NCI-H524 treated with DMSO at 0.1 percent for 48 hours (cell line): ENCODE measurements around the gene LPP.
"Not testable (repeated sequence)": the region's sequence is repeated elsewhere in the genome, so short reads cannot be mapped to it uniquely, and the experiment has no call there.

Experiments
- DNase-seq: peaks from one replicate; lab custom pipeline; 2025; lab: John Stamatoyannopoulos, UW

Gene LPP

DNA sequence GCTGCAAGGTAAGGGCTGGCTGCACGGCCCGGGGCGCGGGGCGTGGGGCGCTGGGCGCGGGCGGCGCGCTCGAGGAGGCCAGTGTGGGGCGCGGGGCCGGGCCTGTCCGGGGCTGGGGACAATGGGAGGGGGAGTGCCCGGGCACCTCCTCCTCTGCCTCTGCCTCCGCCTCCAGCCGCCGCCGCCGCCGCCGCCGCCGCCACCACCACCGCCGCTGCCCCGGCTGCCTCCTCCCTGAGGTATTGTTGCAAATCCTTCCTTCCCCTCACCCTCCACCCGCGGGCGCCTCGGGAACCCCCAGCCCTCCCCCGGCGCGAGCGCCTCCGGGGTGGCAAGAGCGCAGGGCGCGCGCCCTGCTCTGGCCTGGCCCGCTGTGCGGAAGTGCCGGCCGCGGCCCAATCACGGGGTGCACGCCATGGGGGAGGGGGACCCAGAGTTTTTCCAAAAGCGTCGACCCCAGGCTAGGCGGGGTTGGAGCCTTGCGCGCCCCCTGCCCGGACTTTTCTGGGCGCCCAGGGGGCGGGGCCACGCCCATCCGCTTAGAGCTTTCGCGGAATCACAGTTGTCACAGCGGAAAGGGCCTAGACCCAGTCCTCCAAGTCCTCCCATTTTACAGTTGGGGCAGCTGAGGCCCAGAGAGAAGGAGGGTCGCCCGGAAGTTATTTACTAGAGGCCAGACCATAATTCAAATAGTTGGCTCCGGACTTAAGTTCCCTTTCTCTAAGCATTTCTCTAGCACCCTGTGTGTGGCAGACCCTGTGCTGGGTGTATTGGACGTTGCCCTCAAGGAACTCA, at the start of gene LPP:
Gene LPP, plus strand, starts transcription at position 144 of the 795 bp plus-strand sequence. CDS start 251,964 bp downstream, outside the sequence.
- DNase-seq: no peak

DNA sequence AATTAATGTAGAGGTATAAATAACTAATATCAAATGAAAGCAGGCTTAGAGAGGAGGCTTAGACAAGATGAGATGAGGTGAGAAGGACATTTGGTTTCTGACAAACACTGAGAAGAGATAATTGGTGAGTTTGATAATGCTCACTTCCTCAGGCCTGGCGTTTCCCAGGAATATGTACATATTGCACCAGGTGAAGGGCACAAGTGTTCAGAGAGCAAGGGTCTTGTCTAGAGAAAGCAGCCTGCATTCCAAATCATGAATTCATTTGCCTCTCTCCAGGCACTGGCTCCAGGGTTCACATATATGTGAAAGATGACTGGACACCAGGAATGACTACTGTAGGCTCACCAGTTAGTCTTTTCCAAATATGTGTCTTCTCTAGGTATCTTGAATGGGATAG, 48.0 kb upstream of the LPP start:
- DNase-seq: no peak

DNA sequence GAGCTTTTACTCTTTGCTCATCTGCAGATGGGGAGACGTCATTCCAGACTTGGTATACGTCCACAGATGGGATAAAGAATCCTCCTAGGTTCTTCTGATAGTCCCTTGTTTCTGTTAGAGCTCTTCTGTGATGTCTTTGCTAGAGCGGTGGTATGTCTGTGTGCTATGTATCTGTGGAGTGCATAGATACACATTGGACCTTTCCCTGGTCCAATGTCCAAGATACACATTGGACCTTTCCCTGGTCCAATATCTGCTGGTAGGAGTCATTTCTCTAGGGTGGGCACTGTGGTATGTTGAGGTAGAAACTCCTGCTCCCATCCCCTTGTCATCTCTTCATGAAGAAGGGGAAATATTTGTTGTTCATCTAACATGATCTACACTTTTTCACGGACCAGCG, 47.5 kb upstream of the LPP start:
- DNase-seq: no peak

GRCh38 chr3:188106887-188107830, 46.8 kb upstream of the LPP start:
- DNase-seq: no peak

DNA sequence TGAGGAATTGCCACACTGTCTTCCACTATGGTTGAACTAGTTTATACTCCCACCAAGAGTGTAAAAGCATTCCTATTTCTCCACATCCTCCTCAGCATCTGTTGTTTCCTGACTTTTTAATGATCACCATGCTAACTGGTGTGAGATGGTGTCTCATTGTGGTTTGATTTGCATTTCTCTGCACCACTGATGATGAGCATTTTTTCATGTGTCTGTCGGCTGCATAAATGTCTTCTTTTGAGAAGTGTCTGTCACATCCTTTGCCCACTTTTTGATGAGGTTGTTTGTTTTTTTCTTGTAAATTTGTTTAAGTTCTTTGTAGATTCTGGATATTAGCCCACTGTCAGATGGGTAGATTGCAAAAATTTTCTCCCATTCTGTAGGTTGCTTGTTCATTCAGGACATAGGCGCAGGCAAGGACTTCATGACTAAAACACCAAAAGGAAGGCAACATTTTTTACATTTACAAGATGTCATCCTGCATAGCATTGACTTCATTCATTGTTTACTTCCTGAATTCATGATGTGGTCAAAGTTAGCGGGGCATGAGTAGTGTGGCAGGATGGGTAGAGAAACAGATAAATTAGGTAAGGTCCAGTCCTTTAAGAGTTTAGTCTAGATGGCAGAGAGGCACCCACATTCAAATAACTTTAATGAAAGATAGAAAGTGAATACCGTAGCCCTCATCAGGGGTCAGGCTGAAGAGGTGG, 45.1 kb upstream of the LPP start:
- DNase-seq: no peak

- no peak for DNase-seq
These were observed 42.9 kb upstream of the LPP start for GRCh38 chr3:188111002-188111584.

GRCh38 chr3:188113756-188114155, 40.2 kb upstream of the LPP start:
- DNase-seq: no peak

DNA sequence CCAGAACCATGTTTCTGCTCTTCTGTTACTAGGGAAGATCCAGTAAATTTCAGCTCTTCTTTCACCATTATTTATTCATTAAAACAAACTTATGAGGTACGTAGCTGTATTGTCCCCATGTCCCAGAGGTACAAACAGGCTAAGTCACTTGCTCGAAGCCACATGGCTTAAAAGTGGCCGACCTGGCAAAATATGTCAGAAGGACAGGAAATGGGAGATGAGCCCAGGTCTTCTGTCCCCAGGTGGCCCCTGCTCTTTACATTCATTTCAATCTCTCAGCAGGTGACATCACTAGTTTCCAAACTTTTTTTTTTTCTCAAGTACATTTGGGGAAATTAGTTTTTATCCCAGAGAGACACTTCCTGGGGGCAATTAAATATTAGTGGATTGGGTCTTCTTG, 34.1 kb upstream of the LPP start:
- no peak for DNase-seq

DNA sequence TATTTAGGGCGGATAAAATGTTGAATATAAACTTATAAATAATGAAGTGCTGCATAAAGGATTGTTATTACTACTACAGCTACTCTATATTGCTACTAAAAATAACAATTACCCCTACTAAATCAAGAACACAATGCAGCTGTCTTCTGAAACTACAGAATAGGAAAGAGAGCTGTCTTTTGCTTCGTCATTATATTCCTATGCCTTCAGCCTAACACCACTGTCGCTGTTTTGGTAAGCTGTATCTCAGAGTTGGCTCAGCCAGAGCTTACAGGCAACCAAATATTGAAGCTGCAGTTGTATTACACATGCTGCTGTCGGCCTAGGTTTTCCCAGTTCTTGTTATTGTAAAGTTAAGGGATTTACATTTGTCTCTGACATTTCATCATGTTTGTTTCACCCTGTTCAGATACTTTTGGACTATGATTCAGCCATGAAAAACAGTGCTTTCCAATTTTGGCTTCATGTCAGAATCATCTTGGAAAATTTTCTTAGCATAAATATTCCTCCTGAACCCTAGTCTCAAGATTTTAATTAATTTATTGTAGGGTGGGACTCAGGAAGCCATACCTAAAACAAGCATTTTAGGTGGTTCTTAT, 31.3 kb upstream of the LPP start:
- DNase-seq: no peak

DNA sequence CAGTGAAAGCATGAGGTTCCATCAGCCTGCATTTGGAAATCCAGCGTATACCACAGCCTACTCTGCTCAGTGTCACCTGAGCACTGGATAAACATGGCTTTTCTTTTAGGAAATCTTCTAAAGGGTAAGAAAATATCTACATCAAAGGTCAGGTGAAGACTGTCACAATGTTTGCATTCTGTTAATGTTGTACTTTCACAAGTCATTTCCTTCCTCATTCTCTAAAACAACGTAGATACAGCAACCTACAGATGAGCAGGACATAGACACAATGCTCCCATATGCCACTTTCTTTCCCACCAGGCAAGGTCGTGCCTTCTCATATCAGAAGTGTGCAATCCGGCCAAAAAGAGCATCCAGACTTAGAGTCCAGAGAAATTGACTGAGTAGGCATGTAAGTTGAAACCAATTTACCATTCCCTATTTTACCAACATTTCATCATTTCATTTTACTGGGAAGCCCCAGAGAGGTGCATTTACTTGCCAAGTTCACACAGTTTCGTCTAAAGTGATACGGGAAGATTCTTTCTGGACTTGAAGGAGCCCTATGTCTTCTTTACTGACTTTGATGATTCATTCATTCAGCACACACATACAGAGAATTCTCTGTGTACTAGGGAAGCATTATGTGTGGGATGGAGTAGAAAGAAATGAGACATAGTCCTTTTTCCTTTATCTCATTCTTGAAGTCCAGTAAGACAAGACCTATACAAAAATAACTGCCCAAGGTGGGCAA, 30.6 kb upstream of the LPP start:
- no peak for DNase-seq

GRCh38 chr3:188124184-188124583, 29.8 kb upstream of the LPP start:
- no peak for DNase-seq

DNA sequence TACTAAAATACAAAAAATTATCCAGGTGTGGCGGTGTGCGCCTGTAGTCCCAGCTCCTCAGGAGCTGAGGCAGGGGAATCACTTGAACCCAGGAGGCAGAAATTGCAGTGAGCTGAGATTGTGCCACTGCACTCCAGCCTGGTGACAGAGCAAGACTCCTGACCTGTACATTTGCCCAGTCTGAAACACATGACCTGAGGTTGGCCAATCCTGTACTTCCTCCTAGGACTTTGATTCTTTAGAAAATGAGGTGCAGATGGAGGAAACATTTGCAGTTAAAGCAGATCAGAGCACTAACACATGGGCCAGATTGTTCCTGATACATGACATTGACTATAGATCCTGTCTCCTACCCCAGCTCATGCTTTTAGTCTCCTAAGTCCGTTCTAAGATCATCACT, 28.9 kb upstream of the LPP start:
- DNase-seq: no peak

- DNase-seq: no peak
These were observed 27.7 kb upstream of the LPP start for GRCh38 chr3:188126276-188126675.

DNA sequence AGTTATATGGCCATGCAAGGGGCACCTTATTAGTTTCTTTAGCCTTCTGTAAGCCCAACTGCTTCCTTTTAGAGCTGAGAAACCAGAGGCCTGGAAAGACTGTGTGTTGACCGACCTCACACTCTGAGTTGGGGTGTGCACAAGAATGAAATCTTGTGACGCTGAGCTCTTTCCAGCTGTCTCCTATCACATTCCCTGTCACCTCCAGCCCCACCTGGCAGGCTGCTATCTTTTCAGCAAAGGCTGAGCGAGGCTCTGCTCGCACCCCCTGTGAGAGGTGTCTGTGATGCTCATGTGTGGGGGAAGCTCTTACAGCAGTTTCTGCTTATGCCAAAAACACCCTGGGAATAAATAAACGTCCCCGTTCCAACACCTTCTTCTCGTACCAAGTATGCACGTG, 27.0 kb upstream of the LPP start:
- DNase-seq: no peak

DNA sequence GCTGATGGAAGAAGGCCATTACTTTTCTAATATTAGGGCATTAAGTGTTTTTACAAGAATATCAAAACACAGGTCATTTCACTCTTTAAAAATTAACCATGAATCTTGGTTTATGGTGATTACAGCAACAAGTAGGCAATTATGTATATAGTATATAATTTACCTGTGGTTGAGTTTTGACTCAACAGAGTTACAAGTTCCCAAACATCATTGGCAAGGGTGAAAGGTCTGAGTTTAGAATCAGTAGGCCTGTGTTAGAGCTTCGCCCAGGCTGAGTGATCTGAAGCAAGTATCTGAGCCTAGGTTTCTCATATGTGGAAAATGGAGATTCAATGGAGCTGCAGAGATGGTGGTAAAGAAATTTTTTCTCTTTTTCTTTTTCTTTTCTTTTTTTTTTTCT, 25.1 kb upstream of the LPP start:
- DNase-seq: no peak

DNA sequence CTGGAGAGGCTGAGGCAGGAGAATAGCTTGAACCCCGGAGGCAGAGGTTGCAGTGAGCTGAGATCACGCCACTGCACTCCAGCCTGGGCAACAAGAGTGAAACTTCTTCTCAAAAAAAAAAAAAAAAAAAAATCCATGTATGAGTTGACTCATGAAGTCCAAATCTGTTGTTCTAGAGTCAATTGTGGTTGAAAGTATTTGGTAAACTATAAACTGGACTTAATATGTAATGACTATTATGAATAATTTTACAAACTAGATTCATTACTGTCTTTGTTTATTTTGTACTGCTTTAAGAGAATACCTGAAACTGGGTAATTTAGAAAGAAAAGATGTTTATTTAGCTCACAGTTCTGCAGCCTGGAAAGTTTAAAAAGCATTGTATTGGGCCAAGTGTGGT, 22.9 kb upstream of the LPP start:
- DNase-seq: not testable (repeated sequence)

DNA sequence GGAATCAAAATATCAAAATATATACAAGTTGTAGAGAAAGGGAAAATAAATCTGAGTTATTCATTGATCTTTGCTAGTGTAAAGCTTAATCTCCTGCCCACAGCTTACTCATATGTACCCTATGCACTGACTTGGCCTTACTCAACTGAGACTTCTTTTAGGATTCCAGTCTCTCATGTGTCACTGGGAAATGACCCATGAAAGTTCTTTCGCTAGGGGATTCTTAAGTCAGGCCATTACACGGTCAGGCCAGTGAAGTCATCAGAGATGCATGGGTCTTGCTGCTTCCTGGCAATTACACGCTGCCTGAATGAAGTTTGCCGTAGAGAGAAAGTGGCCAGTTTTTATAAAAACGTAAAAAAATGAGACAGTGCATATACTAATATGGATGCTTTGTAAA, 20.7 kb upstream of the LPP start:
- DNase-seq: no peak

GRCh38 chr3:188133646-188134045, 20.3 kb upstream of the LPP start:
- no peak for DNase-seq

DNA sequence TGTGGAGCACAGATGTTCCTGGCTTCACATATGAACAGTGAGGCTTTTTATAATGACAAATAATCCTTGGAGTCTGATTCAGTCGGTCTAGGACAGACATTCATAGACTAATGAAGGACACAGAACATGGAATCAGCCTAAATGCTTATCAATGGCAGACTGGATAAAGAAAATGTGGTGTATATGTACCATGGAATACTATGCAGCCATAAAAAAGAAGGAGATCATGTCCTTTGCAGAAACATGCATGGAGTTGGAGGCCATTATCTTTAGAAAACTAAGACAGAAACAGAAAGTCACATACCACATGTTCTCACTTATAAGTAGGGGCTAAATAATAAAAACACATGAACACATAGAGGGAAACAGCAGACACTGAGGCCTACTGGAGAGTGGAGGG, 19.9 kb upstream of the LPP start:
- DNase-seq: no peak

DNA sequence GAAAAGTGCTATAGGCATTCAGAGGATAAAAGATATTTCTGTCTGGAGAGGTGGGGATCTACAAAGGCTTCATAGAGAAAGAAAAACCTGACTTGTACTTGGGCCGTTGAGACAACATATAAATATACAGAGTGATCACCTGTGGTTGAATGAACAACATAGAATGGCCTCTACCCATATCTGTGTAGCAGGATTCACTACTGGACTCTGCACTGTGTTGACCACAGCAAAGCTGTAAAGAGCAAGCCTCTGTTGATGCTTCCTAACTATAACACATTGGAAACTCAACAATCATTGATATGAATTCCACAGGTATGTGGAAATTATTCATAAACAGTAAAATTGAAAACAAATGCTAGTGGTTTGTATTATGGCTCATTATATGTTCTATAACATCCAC, 19.1 kb upstream of the LPP start:
- no peak for DNase-seq

DNA sequence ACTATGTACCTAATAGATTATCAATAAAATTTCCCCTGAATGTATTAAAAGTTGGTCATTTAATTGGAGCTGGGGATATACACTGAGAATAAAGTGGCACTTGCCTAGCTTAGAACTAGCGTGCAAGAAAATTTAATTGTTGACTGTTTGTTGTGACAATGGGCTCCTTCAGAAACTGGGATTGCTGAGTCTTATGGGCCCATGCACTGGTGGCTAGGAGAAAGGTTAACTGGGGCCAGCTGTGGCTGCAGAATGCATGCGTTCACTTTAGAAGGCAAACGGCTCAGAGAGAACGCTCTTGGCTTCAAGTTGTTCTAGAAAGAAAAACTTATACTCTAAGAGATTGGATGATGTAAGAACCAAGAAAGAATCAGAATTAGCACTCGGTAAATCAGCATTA, 18.7 kb upstream of the LPP start:
- no peak for DNase-seq
